HepG2 (cell line): ENCODE measurements around the gene ADARB1. TPM values are rescaled to one million over a fixed set of nuclear protein-coding genes. Genes with fewer than 3 reads are reported as not detected.

Experiments
- ATAC-seq: fragments of 200-7000 bp; cut with Tn5 transposase; 3 replicates; pipeline ENCODE4 v1.9.1; 2020; ENCODE audit warnings: mild to moderate bottlenecking, moderate library complexity
- BruUV-seq: library from RNA; stranded (reverse); fragments of 400-500 nt; replicated peaks from 2 replicates; lab custom pipeline; 2021; lab: Mats Ljungman, UMichigan
- CTCF ChIA-PET: fragments of 300-600 bp; formaldehyde crosslinking; extraction: SDS; loops from one replicate; lab custom pipeline; 2021; ENCODE audit warnings: low total read pairs, inconsistent platforms, low intra/inter-chr PET ratio; lab: Yijun Ruan, JAX
- POLR2A ChIA-PET: fragments of 350-600 bp; sonication (Branson Sonifier 250); formaldehyde crosslinking; loops from one replicate; lab custom pipeline; 2020; ENCODE audit warnings: antibody characterized with exemption, inconsistent platforms; lab: Yijun Ruan, JAX
- DNase-seq: peaks from one replicate; pipeline ENCODE4 v3.0.0-alpha.2; 2015; ENCODE audit warnings: low spot score
- FAIRE-seq: peaks from 3 replicates; lab custom pipeline; 2011; peaks lifted over from hg19 to GRCh38; lab: Jason Lieb, UNC
- H2AFZ ChIP-seq: one replicate; pipeline ENCODE4 v1.6.1; 2011; ENCODE audit warnings: low read length, inconsistent platforms
- H3K27ac ChIP-seq: fragments of 300-600 bp; 3 replicates; pipeline ENCODE4 v1.8.0; 2011; ENCODE audit warnings: mixed run types, mild to moderate bottlenecking, mixed read lengths, low read length, inconsistent platforms; ENCODE audit not compliant: insufficient read depth; ENCODE audit errors: extremely low read length
- H3K27me3 ChIP-seq, 2 experiments: fragments of 200-600 bp in 1 of 2; 2 replicates in 1 of 2; 3 replicates in 1 of 2; pipeline versions ENCODE4 v1.6.0 to v1.8.0; 2011; ENCODE audit warnings: low read length in 2 of 2, mild to moderate bottlenecking in 2 of 2, moderate library complexity in 2 of 2, inconsistent platforms in 1 of 2; ENCODE audit not compliant: insufficient read depth in 2 of 2, control insufficient read depth in 1 of 2
- H3K36me3 ChIP-seq, 2 experiments: fragments of 200-600 bp in 1 of 2; replicated peaks in 1 of 2; 2 replicates in 1 of 2; 3 replicates in 1 of 2; pipeline versions ENCODE4 v1.5.1 to v1.8.0; 2011; ENCODE audit warnings: low read length in 2 of 2, inconsistent platforms in 1 of 2; ENCODE audit not compliant: insufficient read depth in 2 of 2, control insufficient read depth in 1 of 2
- H3K4me1 ChIP-seq: 2 replicates; pipeline ENCODE4 v1.5.1; 2012; ENCODE audit warnings: low read length, inconsistent platforms; ENCODE audit not compliant: insufficient read depth
- H3K4me2 ChIP-seq: 2 replicates; pipeline ENCODE4 v1.6.0; 2011; ENCODE audit warnings: low read depth, low read length, inconsistent platforms
- H3K4me3 ChIP-seq, 3 experiments: fragments of 200-600 bp in 1 of 3; sonication (generic), shearing (Covaris generic) in 1 of 3; replicated peaks in 1 of 3; 2 replicates each; pipeline ENCODE4 v1.5.1; 2011 to 2016; ENCODE audit warnings: low read length in 3 of 3, inconsistent platforms in 2 of 3, low read depth in 2 of 3, mild to moderate bottlenecking in 2 of 3, control low read depth in 1 of 3, mixed read lengths in 1 of 3; ENCODE audit not compliant: insufficient read depth in 1 of 3
- H3K79me2 ChIP-seq: one replicate; pipeline ENCODE4 v1.6.1; 2011; ENCODE audit warnings: low read length, inconsistent platforms; ENCODE audit not compliant: insufficient read depth
- H3K9ac ChIP-seq: 2 replicates; pipeline ENCODE4 v1.6.0; 2011; ENCODE audit warnings: mild to moderate bottlenecking, low read depth, low read length, inconsistent platforms; ENCODE audit not compliant: insufficient read depth
- H3K9me3 ChIP-seq: 2 replicates; pipeline ENCODE4 v1.5.1; 2012; ENCODE audit warnings: mild to moderate bottlenecking, low read length
- H4K20me1 ChIP-seq: 2 replicates; pipeline ENCODE4 v1.6.0; 2011; ENCODE audit warnings: inconsistent platforms, mild to moderate bottlenecking, low read length, moderate library complexity; ENCODE audit not compliant: insufficient read depth
- CBFB ChIP-seq: sonication (generic); formaldehyde crosslinking; IDR thresholded peaks from 2 replicates; pipeline ENCODE4 v1.4.0; 2020; ENCODE audit warnings: missing genetic modification reagents
- NCOA2 ChIP-seq: sonication (generic); formaldehyde crosslinking; IDR thresholded peaks from 2 replicates; pipeline ENCODE4 v1.8.0; 2022; ENCODE audit warnings: inconsistent platforms
- ZFP1 ChIP-seq: IDR thresholded peaks from 2 replicates; pipeline ENCODE4 v1.6.1; 2016
- ZFP36L2 ChIP-seq: sonication (generic); formaldehyde crosslinking; IDR thresholded peaks from 2 replicates; pipeline ENCODE4 v1.4.0; 2020; ENCODE audit warnings: missing genetic modification reagents
- ZMYM4 ChIP-seq: sonication (generic); formaldehyde crosslinking; IDR thresholded peaks from 2 replicates; pipeline ENCODE4 v1.8.1; 2023; ENCODE audit warnings: mild to moderate bottlenecking, missing genetic modification reagents
- WGBS: methylation state at CpG from one replicate; pipeline ENCODE4 v1.1.6; 2017; ENCODE audit warnings: low lambda C conversion rate; 5-methylcytosine and 5-hydroxymethylcytosine counted together
- in situ Hi-C: cut with HindIII; loops from 2 replicates; pipeline ENCODE4 v1.10.0; 2017; ENCODE audit warnings: low pct_unique_long_range_greater_than_20kb; ENCODE audit not compliant: extremely low pct_ligation_motif_present
- intact Hi-C: fragments of 100-400 bp; cut with micrococcal nuclease; formaldehyde crosslinking; loops from one replicate; pipeline ENCODE4 v1.10.0; 2022; ENCODE audit not compliant: unreplicated experiment
- polyA plus RNA-seq, 8 experiments: library from polyadenylated mRNA; depleted of rRNA in 3 of 8; stranded (reverse) in 7 of 8; unstranded in 1 of 8; fragments of >200 nt; fragmentation: Illumina TruSeq in 4 of 8; extraction: Trizol in 4 of 8; gene quantifications; 2 replicates each; pipeline versions ENCODE4 v1.2.1 to v1.2.3, GENCODE V29; 2011 to 2016; ENCODE audit warnings: low read depth in 4 of 8, missing spikeins in 1 of 8, mixed read lengths in 1 of 8; ENCODE audit not compliant: insufficient read depth in 1 of 8
- total RNA-seq, 5 experiments: library from RNA; depleted of rRNA; stranded (reverse); fragments of >200 nt; fragmentation: Illumina TruSeq; extraction: Trizol; gene quantifications; 2 replicates each; pipeline ENCODE4 v1.2.3, GENCODE V29; 2016; ENCODE audit warnings: low read depth in 1 of 5
- TF ChIP-seq, protein P1 (sequence below): sonication (generic); formaldehyde crosslinking; IDR thresholded peaks from 2 replicates; pipeline ENCODE4 v1.4.0; 2020; ENCODE audit warnings: missing genetic modification reagents, borderline replicate concordance
- TF ChIP-seq, protein P2 (sequence below): sonication (generic); formaldehyde crosslinking; IDR thresholded peaks from 2 replicates; pipeline ENCODE4 v1.4.0; 2020; ENCODE audit warnings: mild to moderate bottlenecking, missing genetic modification reagents, borderline replicate concordance
- TF ChIP-seq, protein P3 (sequence below): sonication (generic); formaldehyde crosslinking; IDR thresholded peaks from 2 replicates; pipeline ENCODE4 v1.4.0; 2020; ENCODE audit warnings: missing genetic modification reagents
- TF ChIP-seq, protein P4 (sequence below): fragments of 450-650 bp; IDR thresholded peaks from 2 replicates; pipeline ENCODE4 v1.6.1; 2017; ENCODE audit warnings: mild to moderate bottlenecking
- TF ChIP-seq, protein P5 (sequence below): sonication (generic); formaldehyde crosslinking; IDR thresholded peaks from 2 replicates; pipeline ENCODE4 v1.4.0; 2020; ENCODE audit warnings: mild to moderate bottlenecking, missing genetic modification reagents
- TF ChIP-seq, protein P6 (sequence below): sonication (generic); formaldehyde crosslinking; IDR thresholded peaks from 2 replicates; pipeline ENCODE4 v1.5.1; 2020; ENCODE audit warnings: mild to moderate bottlenecking, moderate library complexity, missing genetic modification reagents
- TF ChIP-seq, protein P7 (sequence below): sonication (generic); formaldehyde crosslinking; IDR thresholded peaks from 2 replicates; pipeline ENCODE4 v1.9.0; 2022; ENCODE audit warnings: missing genetic modification reagents, mild to moderate bottlenecking, borderline replicate concordance

The ADARB1 gene
- total and polyA plus RNA-seq, 2 of the 13 experiments (the other 11 are each of a cell fraction or from before 2014, with no cell fraction given): 6.6 to 10.0 TPM

DNA sequence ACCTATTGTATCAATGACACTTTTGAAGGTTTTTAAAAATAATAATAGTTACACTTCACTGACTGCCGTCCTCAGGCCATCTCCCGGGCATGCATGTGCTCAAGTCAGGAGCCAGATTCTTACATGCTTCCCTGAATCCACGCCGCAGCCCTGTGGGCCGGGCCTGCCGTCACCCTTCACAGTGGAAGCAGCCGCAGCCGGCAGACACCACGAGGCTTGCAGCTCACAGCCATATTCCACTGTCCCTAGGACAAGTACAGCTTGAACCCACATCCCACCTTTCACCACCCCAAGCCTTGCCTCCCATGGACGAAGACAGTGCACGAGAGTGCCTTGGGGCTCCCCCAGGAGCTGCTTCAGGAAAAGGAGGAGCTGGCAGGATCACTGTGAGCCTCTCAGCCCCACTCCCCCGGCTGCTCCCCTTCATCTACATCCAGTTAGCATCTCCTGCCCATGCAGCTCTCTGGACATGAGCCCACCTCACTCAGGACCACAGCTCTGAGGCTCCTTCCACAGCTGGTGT is 136.1 kb downstream of the ADARB1 start:
- intact Hi-C loops: no loop called here
- Histone ChIP-seq H4K20me1 (no peaks in the 10 kb centered on the region), H3K4me1 (no peaks in the 10 kb centered on the region), H3K4me3 (no peak overlapping the region), H2AFZ (no peak overlapping the region), H3K9ac (no peak overlapping the region), H3K79me2 (no peaks in the 10 kb centered on the region), H3K27ac (no peak overlapping the region), H3K9me3 (no peaks in the 10 kb centered on the region), H3K4me2 (no peak overlapping the region), H3K27me3 (no peaks in the 10 kb centered on the region), H3K36me3 (peaks cover 0 to 1% of the 10 kb centered on the region in 2 experiments; a peak in 2 of 5 replicates)
- POLR2A ChIA-PET: no interaction called here
- no peak for FAIRE-seq
- in situ Hi-C loops: no loop called here
- CTCF ChIA-PET: no interaction called here
- ATAC-seq: no peak
- WGBS: 93% methylated on average over 12 of the region's 12 CpGs
- DNase-seq: no peak
- no TSS peak for BruUV-seq
- TF ChIP-seq NCOA2 (no peak), ZFP1 (CRISPR knock-in tag) (no peak), ZFP36L2 (no peak), CBFB (no peak), ZMYM4 (CRISPR knock-in tag) (no peak)
- TF ChIP-seq, protein P1, sequence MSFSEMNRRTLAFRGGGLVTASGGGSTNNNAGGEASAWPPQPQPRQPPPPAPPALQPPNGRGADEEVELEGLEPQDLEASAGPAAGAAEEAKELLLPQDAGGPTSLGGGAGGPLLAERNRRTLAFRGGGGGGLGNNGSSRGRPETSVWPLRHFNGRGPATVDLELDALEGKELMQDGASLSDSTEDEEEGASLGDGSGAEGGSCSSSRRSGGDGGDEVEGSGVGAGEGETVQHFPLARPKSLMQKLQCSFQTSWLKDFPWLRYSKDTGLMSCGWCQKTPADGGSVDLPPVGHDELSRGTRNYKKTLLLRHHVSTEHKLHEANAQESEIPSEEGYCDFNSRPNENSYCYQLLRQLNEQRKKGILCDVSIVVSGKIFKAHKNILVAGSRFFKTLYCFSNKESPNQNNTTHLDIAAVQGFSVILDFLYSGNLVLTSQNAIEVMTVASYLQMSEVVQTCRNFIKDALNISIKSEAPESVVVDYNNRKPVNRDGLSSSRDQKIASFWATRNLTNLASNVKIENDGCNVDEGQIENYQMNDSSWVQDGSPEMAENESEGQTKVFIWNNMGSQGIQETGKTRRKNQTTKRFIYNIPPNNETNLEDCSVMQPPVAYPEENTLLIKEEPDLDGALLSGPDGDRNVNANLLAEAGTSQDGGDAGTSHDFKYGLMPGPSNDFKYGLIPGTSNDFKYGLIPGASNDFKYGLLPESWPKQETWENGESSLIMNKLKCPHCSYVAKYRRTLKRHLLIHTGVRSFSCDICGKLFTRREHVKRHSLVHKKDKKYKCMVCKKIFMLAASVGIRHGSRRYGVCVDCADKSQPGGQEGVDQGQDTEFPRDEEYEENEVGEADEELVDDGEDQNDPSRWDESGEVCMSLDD: no peak
- TF ChIP-seq, protein P2, sequence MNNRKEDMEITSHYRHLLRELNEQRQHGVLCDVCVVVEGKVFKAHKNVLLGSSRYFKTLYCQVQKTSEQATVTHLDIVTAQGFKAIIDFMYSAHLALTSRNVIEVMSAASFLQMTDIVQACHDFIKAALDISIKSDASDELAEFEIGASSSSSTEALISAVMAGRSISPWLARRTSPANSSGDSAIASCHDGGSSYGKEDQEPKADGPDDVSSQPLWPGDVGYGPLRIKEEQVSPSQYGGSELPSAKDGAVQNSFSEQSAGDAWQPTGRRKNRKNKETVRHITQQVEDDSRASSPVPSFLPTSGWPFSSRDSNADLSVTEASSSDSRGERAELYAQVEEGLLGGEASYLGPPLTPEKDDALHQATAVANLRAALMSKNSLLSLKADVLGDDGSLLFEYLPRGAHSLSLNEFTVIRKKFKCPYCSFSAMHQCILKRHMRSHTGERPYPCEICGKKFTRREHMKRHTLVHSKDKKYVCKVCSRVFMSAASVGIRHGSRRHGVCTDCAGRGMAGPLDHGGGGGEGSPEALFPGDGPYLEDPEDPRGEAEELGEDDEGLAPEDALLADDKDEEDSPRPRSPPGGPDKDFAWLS (CRISPR knock-in tag): no peak
- TF ChIP-seq, protein P3, sequence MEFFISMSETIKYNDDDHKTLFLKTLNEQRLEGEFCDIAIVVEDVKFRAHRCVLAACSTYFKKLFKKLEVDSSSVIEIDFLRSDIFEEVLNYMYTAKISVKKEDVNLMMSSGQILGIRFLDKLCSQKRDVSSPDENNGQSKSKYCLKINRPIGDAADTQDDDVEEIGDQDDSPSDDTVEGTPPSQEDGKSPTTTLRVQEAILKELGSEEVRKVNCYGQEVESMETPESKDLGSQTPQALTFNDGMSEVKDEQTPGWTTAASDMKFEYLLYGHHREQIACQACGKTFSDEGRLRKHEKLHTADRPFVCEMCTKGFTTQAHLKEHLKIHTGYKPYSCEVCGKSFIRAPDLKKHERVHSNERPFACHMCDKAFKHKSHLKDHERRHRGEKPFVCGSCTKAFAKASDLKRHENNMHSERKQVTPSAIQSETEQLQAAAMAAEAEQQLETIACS (CRISPR knock-in tag): no peak
- TF ChIP-seq, protein P4, sequence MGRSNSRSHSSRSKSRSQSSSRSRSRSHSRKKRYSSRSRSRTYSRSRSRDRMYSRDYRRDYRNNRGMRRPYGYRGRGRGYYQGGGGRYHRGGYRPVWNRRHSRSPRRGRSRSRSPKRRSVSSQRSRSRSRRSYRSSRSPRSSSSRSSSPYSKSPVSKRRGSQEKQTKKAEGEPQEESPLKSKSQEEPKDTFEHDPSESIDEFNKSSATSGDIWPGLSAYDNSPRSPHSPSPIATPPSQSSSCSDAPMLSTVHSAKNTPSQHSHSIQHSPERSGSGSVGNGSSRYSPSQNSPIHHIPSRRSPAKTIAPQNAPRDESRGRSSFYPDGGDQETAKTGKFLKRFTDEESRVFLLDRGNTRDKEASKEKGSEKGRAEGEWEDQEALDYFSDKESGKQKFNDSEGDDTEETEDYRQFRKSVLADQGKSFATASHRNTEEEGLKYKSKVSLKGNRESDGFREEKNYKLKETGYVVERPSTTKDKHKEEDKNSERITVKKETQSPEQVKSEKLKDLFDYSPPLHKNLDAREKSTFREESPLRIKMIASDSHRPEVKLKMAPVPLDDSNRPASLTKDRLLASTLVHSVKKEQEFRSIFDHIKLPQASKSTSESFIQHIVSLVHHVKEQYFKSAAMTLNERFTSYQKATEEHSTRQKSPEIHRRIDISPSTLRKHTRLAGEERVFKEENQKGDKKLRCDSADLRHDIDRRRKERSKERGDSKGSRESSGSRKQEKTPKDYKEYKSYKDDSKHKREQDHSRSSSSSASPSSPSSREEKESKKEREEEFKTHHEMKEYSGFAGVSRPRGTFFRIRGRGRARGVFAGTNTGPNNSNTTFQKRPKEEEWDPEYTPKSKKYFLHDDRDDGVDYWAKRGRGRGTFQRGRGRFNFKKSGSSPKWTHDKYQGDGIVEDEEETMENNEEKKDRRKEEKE: no peak
- TF ChIP-seq, protein P5, sequence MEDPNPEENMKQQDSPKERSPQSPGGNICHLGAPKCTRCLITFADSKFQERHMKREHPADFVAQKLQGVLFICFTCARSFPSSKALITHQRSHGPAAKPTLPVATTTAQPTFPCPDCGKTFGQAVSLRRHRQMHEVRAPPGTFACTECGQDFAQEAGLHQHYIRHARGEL (CRISPR knock-in tag): no peak
- TF ChIP-seq, protein P6, sequence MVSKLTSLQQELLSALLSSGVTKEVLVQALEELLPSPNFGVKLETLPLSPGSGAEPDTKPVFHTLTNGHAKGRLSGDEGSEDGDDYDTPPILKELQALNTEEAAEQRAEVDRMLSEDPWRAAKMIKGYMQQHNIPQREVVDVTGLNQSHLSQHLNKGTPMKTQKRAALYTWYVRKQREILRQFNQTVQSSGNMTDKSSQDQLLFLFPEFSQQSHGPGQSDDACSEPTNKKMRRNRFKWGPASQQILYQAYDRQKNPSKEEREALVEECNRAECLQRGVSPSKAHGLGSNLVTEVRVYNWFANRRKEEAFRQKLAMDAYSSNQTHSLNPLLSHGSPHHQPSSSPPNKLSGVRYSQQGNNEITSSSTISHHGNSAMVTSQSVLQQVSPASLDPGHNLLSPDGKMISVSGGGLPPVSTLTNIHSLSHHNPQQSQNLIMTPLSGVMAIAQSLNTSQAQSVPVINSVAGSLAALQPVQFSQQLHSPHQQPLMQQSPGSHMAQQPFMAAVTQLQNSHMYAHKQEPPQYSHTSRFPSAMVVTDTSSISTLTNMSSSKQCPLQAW (CRISPR knock-in tag): no peak
- TF ChIP-seq, protein P7, sequence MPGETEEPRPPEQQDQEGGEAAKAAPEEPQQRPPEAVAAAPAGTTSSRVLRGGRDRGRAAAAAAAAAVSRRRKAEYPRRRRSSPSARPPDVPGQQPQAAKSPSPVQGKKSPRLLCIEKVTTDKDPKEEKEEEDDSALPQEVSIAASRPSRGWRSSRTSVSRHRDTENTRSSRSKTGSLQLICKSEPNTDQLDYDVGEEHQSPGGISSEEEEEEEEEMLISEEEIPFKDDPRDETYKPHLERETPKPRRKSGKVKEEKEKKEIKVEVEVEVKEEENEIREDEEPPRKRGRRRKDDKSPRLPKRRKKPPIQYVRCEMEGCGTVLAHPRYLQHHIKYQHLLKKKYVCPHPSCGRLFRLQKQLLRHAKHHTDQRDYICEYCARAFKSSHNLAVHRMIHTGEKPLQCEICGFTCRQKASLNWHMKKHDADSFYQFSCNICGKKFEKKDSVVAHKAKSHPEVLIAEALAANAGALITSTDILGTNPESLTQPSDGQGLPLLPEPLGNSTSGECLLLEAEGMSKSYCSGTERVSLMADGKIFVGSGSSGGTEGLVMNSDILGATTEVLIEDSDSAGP: no peak
